IPS DF 4.7 (cell line): ENCODE results near the gene FOXP3.

Experiments
- DNase-seq: peaks from one replicate; pipeline ENCODE4 v3.0.0-alpha.2; 2013; ENCODE audit warnings: low spot score; ENCODE audit errors: extremely low read depth

The FOXP3 gene

GRCh38 chrX:49220100-49220499, 44.4 kb downstream of the FOXP3 start:
- DNase-seq, result no peak

DNA sequence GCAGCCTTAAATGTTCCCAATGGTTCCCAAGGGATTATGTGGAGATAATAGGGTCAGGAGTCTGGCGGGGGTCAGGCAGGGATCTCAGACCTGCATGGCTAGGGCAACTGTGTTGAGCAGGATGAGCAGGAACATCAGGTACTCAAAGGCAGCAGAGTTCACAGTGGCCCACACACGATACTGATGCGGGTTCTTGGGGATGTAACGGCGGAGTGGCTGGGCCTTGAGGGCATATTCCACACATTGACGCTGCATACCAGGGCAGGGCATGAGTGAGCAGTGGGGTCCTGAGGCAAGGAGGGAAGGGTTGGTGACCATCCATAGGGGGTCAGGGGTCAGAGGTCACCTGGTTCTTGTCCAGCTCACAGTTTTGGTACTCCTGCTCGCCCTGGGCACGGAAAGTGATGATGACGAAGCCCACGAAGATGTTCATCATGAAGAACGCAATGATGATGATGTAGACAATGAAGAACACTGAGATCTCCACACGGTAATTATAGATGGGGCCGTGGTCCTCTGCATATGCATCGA, 49.4 kb downstream of the FOXP3 start:
- no peak for DNase-seq

GRCh38 chrX:49214416-49214815, 50.1 kb downstream of the FOXP3 start:
- DNase-seq, result no peak

DNA sequence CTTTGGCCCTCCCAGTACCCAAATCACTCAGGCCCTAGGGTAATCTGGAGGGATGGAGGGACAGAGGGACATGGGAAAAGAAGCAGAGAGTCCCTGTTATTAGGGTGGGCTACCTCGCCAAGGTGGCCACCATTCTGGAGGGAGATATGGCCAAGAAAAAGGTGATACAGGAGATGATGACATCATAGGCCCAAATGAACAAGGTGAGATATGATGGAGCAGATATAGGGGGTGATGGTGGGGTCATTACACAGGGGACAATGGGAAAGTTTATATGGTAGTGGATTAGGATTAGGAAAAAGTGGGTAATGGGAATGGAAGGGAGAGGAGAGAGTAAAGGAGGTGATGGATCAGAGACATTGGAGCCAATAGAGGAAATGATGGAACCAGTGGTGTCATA, 51.6 kb downstream of the FOXP3 start:
- no peak for DNase-seq

GRCh38 chrX:49212209-49212608, 52.3 kb downstream of the FOXP3 start:
- DNase-seq, result no peak

DNA sequence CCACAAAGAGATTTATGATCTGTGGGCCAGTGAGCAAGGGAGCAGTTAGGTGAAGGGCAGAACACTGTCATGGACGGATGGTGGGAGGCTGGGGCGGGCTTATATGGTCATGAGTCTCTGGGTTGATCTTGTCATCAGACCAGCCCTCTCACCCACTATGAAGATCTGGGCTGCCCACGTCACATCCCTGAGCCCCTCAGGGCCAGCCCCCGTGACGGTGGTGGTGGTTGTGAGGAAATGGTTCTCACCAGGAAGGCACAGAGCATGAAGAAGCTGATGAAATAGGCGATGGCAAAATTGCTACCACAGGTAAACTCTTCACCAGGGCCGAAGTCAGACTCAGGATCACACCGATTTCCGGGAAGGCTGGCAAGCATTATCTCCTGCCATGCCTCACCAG, 53.4 kb downstream of the FOXP3 start:
- no peak for DNase-seq

- no peak for DNase-seq
Observed at GRCh38 chrX:49210406-49210805, 54.1 kb downstream of the FOXP3 start.

GRCh38 chrX:49209434-49210251, 54.9 kb downstream of the FOXP3 start:
- no peak for DNase-seq

GRCh38 chrX:49208399-49208798, 56.1 kb downstream of the FOXP3 start:
- DNase-seq, result no peak

- no peak for DNase-seq
Observed at GRCh38 chrX:49206543-49206942, 58.0 kb downstream of the FOXP3 start.

DNA sequence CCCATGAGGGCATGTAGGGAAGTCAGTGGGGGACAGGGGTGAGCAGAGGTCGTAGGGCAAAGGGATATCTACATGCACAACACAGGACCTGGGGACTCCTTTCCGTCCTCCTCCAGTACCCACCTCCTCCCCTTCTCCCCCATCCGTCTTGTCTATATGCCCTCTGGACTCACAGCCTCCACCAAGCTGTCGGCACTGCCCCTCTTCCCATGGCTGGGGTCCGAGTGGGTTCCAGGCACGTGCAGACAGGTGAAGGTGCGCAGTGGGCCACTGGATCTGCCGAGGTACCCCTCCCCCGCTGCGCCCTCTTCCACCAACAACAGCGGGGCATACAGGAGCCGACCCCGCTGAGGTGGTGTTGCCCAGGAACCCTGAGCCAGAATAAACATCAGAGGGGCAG, 59.1 kb downstream of the FOXP3 start:
- no peak for DNase-seq

DNA sequence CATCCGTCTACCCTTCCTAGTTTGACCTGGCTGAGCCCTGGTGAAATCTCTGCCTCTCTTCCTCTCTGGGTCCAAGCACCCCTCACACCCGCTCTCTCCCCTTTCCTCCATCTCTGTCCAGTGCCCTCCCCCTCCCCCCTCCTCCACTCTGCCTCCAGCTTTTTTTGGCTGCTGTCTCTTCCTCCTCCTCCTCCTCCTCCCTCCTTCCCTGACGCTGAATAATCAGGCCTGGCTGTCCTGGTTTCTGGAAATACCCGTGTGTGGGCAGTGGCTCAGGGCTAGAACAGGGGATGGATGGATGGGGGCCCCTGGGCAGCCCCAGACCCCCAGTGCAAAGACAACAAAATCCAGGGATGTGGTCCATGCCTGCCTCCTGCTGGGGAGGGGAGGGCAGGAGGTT, 59.8 kb downstream of the FOXP3 start:
- no peak for DNase-seq

DNA sequence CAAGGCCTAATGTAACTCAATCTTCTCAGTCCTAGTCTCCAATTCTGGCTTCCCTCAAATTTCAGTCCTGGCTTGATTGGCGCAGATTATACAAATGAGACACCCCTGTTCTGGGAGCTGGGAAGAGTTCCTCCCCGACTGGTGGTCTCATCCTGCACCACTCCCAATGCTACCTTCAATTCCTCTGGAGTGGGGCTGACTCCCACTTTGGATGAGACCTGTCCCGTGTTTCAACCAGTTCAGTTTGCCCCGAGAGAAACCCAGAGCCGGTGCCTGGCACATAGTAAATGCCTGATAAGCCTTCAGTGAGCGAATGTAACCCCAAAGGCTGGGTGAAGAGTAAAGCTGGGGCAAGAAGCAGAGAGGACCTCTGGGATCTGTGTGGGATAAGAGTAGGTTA, 60.5 kb downstream of the FOXP3 start:
- no peak for DNase-seq

GRCh38 chrX:49203536-49203935, 61.0 kb downstream of the FOXP3 start:
- no peak for DNase-seq

DNA sequence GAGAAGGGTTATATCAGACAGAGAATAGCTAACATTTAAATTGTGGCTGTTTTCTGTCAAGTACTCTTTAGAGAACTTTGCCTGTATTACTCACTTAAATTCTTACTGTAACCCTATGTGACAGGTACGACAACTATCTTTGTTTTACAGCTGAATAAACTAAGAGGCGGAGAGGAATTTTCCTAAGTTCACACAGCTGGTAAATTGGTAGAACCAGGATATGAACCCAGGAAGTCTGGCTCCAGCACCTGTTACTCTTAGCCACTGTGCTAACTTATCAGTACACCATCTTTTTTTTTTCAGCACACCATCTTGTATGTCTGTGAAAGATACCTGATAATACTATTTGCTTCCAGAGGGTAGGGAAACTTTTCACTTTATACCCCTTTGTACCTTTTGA, 62.5 kb downstream of the FOXP3 start:
- DNase-seq, result no peak
